Measurements from ENCODE around the gene CHCHD6. TPM values are rescaled to one million over a fixed set of nuclear protein-coding genes. Genes with fewer than 3 reads are reported as not detected.
A peak's percentile ranks its signal among the peaks of the same experiment; 100 is the strongest.

Gene CHCHD6, protein sequence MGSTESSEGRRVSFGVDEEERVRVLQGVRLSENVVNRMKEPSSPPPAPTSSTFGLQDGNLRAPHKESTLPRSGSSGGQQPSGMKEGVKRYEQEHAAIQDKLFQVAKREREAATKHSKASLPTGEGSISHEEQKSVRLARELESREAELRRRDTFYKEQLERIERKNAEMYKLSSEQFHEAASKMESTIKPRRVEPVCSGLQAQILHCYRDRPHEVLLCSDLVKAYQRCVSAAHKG
- 8.9 and 15.8 TPM in 2 replicates for total RNA-seq (2014; rRNA removed; shearing (Covaris generic))
- polyA plus RNA-seq (2016; fragmentation: Nextera tagmentation; extraction: Ambion mirVana), result 19.9 and 21.4 TPM in 2 replicates

DNA sequence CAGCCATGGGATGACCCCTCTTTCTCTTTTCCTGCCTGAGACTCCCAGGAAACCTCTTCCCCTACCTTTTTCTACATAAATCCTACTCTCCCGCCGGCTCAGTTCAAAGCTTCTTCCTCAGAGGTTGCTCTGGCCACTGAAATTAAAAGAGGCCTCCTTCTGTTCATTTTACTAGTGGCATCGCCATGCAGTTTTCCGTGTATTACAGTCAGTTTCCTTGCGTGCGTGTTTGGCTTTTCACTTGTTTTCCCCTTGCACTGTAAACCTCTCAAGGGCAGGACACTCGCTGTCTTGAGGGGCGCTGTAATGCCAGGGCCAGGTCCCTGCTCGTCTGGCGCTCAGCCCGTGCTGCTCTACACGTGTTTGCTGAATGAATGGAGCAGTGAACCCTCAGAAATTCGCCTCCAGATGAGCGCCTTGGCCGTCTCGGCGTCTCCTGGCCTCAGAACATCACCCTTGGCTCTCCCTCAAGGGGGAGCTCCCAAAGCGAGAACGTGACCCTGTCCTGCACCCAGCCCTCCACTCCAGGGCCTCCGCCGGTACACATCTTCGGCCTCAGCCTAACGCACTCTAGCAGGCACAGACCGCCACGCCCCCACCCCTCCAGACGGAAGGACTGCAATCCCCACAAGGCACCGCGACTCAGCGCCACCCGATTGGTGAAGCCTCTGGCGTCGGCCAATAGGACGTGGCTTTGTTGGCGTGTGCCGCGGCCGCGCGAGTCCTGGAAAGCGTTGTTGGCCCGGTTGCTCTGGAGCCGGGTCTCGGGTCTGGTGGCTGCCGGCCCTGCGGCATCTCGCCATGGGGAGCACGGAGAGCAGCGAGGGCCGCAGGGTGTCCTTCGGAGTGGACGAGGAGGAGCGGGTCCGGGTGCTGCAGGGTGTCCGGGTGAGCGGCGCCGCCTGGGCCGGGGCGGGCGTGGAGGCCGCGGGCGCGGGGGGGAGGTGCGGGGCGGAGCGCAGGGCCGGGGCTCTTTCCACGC is at the start of gene CHCHD6:
CHCHD6 (plus strand) TSS at position 729 of the 982 bp plus-strand sequence; CDS start at position 802, 73 bp downstream.
- peak within 1 kb of the TSS; percentile 97 for H2AFZ ChIP-seq
- H3K9me2 ChIP-seq (ENCODE audit: insufficient read depth), result no peaks in the 10 kb centered on the region
- DNase-seq, result peak; percentile 95
- H3K4me1 ChIP-seq (ENCODE audit: insufficient read depth), result no peaks in the 10 kb centered on the region
- WGBS, 2 experiments (ENCODE audit: low coverage in 1 of 2, low lambda C conversion rate in 2 of 2, missing lambda C conversion rate in 2 of 2), result 2 to 4% methylated on average over 55 to 56 of the region's 69 CpGs
- in situ Hi-C loops (cut with MboI), result no loop called here
- H3K27ac ChIP-seq, result no peak within 1 kb of the TSS
- H3K79me2 ChIP-seq (ENCODE audit: insufficient read depth), result peaks cover 16% of the 10 kb centered on the region; the same call in 1 of the 2 replicates
- no peaks in the 10 kb centered on the region for H3K9me3 ChIP-seq (ENCODE audit: low read depth)
- H3K9ac ChIP-seq, result peak within 1 kb of the TSS; percentile 62
- peaks cover 3% of the 10 kb centered on the region; the same call in 1 of the 2 replicates for H3K27me3 ChIP-seq (replicated peaks; ENCODE audit: insufficient read depth)
- no peaks in the 10 kb centered on the region for H3F3A ChIP-seq (ENCODE audit: insufficient read depth)
- no peaks in the 10 kb centered on the region for H3K36me3 ChIP-seq (ENCODE audit: low read depth)
- H4K20me1 ChIP-seq (ENCODE audit: insufficient read depth), result no peaks in the 10 kb centered on the region
- peak within 1 kb of the TSS; percentile 88 for H3K4me3 ChIP-seq
- peak within 1 kb of the TSS; percentile 88 for H3K4me2 ChIP-seq (ENCODE audit: unreplicated experiment)
- no peak for TF ChIP-seq EZH2phosphoT487 (IDR thresholded peaks at IDR 0.05; ENCODE audit: insufficient read depth, low read depth)
- TF ChIP-seq EZH2 (IDR thresholded peaks at IDR 0.05; ENCODE audit: insufficient read depth, poor library complexity, severe bottlenecking), result no peak

DNA sequence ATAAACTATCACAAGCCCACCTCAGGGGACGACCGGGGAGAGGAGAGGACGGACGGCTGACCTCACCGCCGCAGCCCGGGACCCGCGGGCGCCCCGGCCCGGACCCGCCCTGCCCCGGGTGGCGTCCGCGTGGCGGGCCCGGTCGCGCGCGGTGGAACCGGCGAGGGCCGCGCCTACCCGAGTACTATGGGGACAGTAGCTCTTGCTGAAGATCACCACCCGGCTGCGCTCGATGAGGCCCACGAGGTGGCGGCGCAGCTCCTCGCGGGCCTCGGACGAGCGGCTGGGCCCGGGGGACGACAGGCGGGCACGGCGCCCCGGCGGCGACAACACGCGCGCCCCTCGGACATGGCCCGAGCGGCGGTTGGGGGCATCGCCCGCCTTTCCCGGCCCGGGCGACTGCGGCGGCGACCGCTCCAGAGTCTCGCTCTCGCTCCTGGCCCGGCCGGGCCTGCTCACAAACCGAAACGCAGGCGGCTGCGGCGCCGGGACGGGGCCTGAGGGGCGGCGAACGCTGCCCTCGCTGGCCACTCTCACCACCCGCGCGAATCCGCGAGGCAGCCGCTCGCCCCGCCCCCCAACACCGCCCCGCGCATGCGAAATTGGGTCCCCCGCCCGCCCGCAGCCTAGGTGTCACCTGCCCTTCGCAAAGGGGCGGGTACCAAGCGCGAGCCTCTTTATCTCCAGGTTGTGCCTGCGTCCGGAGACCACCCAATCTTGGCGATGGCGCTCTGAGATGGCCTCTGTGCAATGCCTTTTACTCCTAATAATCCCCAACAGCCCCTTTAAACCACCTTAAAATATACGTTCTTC is 49.3 kb upstream of the CHCHD6 start, which contains the start of gene TXNRD3:
TXNRD3 (minus strand) TSS at position 554 of the 813 bp plus-strand sequence.
- Histone ChIP-seq H3K4me1 (ENCODE audit: insufficient read depth) (no peaks in the 10 kb centered on the region), H3K4me2 (ENCODE audit: unreplicated experiment) (peak within 1 kb of the TSS; percentile 99), H3K27ac (peak within 1 kb of the TSS; percentile 34; the same call in 1 of the 2 replicates), H3K9me2 (ENCODE audit: insufficient read depth) (no peaks in the 10 kb centered on the region), H3K36me3 (ENCODE audit: low read depth) (no peaks in the 10 kb centered on the region), H3K9ac (peak within 1 kb of the TSS; percentile 88), H3F3A (ENCODE audit: insufficient read depth) (no peaks in the 10 kb centered on the region), H3K27me3 (replicated peaks; ENCODE audit: insufficient read depth) (peaks cover 12% of the 10 kb centered on the region), H2AFZ (peak within 1 kb of the TSS; percentile 88), H3K9me3 (ENCODE audit: low read depth) (no peaks in the 10 kb centered on the region), H4K20me1 (ENCODE audit: insufficient read depth) (no peaks in the 10 kb centered on the region), H3K4me3 (peak within 1 kb of the TSS; percentile 83), H3K79me2 (ENCODE audit: insufficient read depth) (peaks cover 9% of the 10 kb centered on the region)
- 0 to 2% methylated on average over 44 to 61 of the region's 102 CpGs for WGBS, 2 experiments (ENCODE audit: low coverage in 1 of 2, low lambda C conversion rate in 2 of 2, missing lambda C conversion rate in 2 of 2)
- peak; percentile 86 for DNase-seq
- in situ Hi-C loops (cut with MboI), result no loop called here
- TF ChIP-seq EZH2 (IDR thresholded peaks at IDR 0.05; ENCODE audit: insufficient read depth, poor library complexity, severe bottlenecking) (no peak), EZH2phosphoT487 (IDR thresholded peaks at IDR 0.05; ENCODE audit: insufficient read depth, low read depth) (no peak)

DNA sequence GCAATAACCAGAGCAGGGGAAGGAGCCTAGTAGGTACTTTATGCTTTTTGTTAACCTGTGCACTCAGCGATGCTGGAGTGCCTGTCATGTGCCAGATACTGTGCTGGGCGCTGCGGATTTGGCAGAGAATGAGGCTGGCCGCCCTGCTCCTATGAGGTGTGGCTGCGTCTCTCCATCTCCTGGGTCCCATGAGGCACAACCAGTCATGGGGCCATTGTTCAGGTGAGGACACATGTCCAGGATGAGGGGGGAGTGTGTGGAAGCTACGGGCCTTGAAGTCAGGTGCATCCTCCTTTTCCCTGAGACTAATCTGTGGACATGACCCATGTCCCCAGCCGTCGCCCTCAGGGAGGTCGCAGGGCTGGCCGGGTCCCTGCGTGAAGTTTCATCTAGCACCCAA is 48.2 kb upstream of the CHCHD6 start:
- no peaks in the 10 kb centered on the region for H3K36me3 ChIP-seq (ENCODE audit: low read depth)
- H3K27me3 ChIP-seq (replicated peaks; ENCODE audit: insufficient read depth), result peaks cover 22% of the 10 kb centered on the region
- TF ChIP-seq EZH2phosphoT487 (IDR thresholded peaks at IDR 0.05; ENCODE audit: insufficient read depth, low read depth) (no peak), EZH2 (IDR thresholded peaks at IDR 0.05; ENCODE audit: insufficient read depth, poor library complexity, severe bottlenecking) (no peak)
- no peak for DNase-seq
- no peaks in the 10 kb centered on the region for H3F3A ChIP-seq (ENCODE audit: insufficient read depth)
- H3K9ac ChIP-seq, result no peak overlapping the region
- H2AFZ ChIP-seq, result no peak overlapping the region
- H3K4me3 ChIP-seq, result no peak overlapping the region
- H3K27ac ChIP-seq, result no peak overlapping the region
- H4K20me1 ChIP-seq (ENCODE audit: insufficient read depth), result no peaks in the 10 kb centered on the region
- no peaks in the 10 kb centered on the region for H3K4me1 ChIP-seq (ENCODE audit: insufficient read depth)
- H3K79me2 ChIP-seq (ENCODE audit: insufficient read depth), result peaks cover 5% of the 10 kb centered on the region
- in situ Hi-C loops (cut with MboI), result no loop called here
- H3K9me2 ChIP-seq (ENCODE audit: insufficient read depth), result no peaks in the 10 kb centered on the region
- 87 to 88% methylated on average over 11 of the region's 11 CpGs for WGBS, 2 experiments (ENCODE audit: low coverage in 1 of 2, low lambda C conversion rate in 2 of 2, missing lambda C conversion rate in 2 of 2)
- H3K9me3 ChIP-seq (ENCODE audit: low read depth), result no peaks in the 10 kb centered on the region
- no peak overlapping the region for H3K4me2 ChIP-seq (ENCODE audit: unreplicated experiment)
